Stimulated activated CD8-positive, alpha-beta memory T cell treated with anti-CD3 and anti-CD28 coated beads, Interleukin-4, amount 100 ng/mL, for 48 hours (primary cell): Measurements from ENCODE around the gene PRDM16.

ENCODE experiments used
- DNase-seq: peaks from one replicate; pipeline ENCODE4 v3.0.0-alpha.2; 2020

PRDM16 gene

DNA sequence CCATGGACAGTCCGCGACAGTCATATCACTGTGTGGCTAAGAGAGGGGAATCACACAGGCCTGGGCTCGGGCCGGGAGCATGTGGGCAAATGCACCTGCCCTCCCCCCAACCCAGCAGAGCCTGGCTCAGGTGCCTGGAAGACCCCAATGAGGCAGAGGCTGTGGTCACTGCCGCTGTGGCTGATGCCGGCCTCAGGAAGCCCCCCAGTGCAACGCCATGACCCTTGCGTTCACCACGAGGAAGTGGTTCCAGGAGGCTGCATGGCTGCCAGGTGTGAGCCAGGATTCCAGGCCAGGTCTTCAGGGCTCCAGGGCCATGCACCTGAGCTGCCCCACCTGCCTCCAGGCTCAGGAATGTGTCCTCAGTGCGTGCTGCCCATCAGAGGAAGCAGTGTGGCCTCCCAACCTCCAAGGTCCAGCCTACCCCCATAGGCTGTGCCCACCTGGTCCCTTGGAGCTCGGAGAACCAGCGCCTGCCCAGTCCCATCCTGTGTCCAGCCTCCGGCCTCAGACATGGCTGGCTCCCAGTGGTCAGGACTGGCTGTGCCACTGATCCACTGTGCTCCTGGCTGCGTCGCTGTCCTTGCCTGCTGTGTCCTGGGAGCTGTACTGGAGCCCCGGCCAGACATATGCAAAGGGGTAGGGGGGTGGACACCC is 393.5 kb downstream of the PRDM16 start:
- DNase-seq: no peak

DNA sequence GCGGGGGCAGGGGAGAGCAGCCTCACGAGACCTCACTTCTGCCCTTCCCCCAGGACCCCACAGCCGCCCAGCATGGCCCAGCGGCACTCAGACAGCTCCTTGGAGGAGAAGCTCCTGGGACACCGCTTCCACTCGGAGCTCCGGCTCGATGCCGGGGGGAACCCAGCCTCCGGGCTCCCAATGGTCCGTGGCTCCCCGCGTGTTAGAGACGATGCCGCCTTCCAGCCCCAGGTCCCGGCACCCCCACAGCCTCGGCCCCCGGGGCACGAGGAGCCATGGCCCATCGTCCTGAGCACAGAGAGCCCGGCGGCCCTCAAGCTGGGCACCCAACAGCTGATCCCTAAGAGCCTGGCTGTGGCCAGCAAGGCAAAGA is 394.0 kb downstream of the PRDM16 start:
- DNase-seq: no peak

DNA sequence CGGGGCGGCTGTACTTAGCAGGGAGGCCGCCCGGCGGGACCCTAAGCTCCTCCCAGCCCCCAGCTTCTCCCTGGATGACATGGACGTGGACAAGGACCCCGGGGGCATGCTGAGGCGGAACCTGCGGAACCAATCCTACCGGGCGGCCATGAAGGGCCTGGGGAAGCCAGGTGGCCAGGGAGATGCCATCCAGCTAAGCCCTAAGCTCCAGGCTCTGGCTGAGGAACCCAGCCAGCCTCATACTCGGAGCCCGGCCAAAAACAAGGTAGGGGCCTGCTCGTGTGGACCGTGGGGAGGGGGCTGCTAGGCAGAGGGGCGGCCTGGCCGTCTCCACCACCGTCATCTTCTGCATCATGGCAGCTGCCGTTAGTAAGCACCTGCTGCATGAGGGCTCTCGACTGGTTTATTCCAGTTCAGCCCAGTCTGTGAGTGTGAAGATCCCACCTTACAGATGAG is 394.4 kb downstream of the PRDM16 start:
- DNase-seq: no peak

DNA sequence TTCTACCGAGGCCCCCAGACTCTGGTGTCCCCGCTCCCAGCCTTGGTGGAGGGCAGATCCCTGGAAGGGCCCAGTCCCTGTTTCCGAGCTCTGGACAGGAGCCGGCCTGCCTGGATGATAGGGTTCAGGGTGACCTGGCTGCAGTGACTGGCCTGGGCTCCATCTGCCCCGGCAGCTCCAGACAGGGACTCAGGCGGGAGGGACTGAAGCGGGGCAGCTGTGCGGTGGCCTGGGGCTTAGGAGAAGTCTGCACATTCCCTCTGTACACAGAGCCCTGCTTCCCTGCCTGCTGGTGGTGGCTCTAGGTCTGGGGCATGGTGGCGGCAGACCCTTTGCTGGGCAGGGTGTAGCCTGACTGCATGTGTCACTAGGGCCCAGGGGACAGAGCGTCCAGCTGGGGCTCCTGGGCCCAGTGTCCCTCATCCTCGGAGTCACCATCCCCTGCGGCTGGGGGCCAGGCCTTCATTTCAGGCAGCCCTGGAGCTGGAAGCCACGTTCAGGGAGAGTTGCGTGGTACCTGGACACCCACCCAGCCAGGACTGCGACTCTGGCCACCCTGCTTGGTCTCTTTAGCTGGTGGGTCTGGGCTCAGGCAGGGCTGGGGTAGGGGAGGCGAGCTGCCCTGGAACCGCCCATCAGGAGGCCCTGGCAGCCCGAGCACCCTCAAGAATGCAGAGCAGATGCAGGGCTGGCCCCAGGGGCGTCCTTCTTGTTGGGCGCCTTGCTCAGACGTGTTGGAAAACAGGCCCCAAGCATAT is 395.1 kb downstream of the PRDM16 start:
- no peak for DNase-seq

DNA sequence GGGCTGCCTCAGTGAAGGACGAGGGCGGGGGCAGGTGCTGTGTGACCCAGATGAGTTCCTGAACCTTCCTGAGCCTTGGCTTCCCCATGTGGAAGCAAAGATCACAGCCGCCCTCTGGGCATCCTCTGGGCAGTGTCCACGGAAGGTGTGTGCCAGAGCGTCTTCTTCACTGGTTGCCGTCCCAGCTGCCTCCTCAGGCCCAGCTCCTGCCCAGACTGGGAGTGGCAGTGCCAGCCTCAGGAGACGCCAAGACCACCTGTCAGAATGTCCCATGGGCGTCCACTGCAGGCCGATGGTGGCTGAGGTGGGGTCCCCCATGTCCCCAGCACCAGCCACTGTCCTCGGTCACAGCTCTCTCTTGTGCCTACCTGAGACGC is 395.6 kb downstream of the PRDM16 start:
- DNase-seq: no peak

DNA sequence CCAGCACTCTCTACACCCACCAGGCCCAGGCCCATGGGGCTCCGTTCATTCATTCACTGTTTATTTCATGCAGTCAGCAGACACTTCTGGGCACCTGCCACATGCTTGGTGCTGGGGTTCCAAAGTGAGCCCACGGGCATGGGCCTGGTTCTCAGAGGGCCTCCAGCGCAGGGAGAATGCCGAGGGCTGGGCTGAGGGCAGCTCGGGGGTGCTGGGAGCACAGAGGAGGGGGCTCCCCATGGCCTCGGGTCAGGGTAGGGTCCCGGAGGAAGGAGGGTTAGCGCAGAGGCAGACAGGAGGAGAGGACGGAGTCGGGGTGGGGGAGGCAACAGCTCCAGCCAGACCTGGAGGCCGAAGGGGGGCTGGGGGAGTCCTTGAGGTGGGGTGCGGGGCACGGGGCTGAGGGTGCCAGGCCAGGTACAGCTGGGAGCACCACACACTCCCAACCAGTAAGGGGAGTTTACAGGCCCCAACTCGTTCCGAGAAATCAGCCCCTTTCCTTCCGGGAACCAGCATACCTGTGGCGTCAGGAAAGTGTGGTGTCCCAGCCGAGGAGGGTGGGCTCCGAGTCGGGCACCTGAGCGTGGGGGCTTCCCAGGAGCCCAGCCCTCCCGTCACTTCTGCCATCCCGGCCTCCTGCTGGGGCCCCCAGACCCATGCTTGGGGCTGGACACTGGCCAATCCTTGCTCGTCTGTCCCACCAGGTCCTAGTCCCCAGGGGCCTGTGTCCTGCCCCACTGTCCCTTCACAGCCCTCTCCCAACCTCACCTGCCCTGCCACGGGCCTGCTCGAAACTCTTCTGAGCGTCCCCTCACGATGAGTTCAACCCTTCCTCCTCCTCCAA is 396.3 kb downstream of the PRDM16 start:
- DNase-seq: no peak

DNA sequence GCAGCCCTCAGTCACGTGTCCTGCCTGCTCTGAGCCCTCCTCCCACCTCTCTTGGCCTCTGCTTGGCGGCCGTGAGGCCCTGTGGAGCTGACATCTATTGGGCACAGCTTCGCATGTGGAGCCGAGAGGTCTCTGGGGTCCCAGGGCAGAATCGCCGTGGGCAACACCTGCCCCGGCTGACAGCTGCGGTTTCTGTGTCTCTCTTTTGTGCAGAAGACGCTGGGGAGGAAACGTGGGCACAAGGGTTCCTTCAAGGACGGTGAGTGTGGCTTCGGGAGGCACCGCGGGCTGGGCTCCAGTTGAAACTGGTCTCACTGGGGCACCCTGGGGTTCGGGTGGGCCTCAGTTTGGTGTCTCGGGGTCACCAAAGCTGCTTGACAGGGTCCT is 396.9 kb downstream of the PRDM16 start:
- no peak for DNase-seq

DNA sequence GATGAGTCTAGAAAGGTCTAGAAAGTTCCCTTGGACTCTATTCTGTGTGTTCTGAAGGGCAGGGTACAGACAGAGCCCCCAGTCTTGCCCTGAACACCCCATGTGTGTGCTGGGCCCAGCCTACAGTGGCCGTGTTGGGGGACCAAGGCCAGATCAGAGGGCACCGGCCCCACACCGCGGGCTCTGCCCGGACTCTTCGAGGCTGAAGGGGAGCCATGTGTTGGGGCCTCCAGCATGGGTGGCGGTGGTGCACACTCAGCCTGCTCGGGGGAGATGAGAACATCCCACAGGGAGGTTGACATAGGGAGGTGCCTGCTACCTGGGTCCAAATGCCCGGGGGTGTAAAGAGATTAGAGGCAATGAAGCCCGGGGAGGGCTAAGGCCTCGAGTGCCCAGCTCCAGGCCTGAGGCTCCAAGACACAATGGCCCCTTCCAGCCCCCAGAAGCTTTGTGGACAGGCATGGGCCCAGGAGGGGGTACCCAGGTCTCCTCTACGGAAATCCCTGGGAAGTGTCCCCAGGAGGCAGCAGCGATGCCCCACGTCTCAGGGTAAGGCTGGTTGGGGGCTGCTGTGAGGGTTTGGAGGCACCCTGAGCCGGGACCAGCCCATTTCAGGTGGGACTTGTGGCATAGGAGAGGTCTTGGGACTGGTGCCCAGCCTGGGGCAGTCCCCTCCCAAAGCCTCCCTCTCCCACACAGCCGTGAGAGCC is 397.5 kb downstream of the PRDM16 start:
- DNase-seq: no peak

DNA sequence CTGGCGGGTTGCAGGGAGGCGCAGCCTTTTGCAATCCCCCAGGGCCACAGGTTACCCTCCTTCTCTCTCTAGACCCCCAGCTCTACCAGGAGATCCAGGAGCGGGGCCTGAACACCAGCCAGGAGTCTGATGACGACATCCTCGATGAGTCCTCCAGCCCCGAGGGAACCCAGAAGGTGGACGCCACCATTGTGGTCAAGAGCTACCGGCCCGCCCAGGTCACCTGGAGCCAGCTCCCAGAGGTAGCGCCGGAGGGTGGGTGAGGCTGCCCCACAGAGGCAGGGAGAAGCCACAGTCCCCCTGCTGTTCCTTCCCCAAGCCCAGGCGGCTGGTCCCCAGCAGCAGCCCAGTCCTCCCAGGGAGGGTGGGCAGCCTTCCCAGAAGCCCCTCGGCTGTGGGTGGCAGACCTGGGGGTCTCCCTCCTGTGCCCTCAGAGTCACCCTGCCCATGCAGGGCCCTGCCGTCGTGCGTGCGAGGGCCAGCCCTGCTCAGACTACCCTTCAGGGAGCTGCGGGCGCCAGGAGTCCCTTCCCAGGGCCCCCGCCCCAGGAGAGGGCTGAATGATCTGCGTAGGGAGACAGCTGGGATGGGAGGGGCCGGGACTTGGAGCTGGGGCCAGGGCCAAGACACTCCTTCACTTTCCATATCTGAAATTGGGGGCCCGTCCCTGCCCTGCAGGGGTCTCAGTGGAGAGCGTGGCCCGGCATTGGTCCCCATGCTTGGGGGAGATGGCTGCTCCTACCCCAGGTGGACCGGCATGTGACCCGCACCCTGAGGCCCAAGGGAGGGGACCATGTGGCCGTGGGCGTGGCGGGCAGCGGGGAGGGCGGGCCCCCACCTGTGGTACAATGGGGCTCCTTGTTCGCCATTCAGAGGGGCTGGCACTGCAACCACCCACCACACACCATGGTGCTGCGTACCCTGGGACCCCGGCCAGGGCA is 398.4 kb downstream of the PRDM16 start:
- no peak for DNase-seq

DNA sequence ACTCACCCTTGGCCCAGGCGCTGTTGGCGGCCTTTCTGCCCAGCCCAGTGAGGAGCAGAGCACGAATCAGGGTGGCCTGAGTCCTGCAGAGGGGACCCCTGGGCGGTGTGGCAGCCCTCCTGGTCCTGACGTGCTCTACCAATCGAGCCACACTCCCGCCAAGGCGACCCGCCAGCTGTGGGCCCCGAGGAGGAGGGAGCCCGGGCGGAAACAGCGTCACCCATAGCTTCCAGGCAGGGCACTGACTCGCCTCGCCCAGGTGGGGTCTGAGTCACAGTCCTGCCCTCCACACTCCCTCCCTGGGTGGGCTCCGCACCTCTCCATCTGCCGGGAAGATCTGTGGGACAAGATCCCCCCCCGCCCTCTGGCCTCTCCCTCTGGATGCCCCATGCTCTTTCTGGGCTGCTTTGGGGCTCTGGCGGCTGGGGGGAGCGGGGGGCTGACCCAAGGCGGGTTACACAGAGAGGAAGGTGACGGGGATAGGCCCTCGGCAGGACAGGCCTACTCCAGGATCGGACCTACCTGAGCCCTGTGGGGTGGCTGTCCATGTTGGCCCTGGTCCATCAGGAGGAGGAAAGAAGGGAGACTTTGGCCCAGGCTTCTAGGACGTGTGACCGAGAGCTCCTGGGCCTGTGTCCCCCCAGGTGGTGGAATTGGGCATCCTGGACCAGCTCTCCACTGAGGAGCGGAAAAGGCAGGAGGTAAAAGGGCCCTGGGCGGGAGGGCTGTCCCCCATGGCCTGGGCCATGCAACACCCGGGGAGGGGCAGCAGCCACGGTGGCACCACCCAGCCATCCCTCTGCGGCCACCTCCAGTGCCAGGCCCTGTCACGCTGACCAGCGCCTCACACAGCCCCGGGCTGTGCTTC is 399.5 kb downstream of the PRDM16 start:
- DNase-seq: no peak

DNA sequence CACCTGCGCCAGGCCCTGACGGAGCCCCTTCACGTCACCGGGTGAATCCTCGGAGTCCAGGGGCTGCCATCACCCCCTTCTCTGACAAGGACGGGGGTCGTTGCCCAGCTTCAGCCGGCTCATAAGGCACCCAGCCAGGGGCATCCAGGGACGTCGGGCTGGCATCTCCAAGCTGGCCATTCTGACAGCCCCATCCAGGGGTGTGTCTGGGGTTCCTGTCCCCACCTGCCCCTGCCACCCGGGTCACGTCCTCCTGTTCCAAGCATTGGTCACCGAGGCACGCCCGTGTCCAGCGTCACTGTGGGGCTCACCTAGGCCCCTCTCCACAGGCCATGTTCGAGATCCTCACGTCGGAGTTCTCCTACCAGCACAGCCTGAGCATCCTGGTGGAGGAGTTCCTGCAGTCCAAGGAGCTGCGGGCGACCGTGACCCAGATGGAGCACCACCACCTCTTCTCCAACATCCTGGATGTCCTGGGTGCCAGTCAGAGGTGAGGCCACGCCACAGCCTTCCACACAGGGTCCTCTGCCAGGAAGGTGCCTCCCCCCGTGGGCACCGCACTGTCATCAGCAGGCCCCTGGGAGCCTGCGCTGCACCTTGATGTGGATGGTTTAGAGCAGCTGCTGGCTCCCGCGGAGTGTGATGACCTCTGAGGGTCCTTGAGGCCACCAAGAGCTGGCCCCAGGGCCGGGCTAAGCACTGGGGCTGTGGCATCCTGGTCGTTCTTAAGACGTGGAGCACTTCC is 400.3 kb downstream of the PRDM16 start:
- no peak for DNase-seq

DNA sequence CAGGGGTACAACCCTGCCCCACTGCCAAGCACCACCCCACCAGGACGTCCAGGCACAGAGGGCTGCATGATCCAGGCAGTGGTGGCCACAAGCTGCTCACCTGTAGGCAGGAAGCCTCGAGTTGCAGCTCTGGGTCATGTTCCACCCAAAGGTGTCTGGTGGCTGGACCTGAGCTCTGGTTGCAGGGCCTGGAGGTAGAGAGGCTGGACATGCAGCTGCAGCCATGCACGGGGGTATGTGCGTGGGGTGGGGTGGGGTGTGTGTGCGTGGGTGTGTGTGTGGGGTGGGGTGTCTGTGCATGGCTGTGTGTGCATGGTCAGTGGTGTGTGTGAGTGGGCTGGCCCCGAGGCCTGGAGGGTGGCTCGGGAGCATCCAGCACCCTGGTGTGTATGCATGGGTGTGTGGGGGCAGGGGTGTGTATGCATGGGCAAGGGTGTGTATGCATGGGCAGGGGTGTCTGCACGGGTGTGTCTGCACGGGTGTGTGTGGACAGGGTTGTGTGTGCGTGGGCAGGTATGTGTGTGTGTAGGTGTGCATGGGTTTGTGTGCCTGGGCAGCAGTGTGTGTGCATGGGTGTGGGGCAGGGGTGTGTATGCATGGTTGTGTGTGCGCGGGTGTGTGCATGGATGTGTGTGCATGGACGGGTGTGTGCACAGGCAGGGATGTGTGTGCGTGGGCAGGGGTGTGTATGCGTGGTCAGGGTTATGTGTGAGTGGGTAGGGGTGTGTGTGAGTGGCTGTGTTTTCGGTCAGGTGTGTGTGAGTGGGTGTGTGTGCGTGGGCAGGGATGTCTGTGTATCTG is 401.0 kb downstream of the PRDM16 start:
- no peak for DNase-seq

DNA sequence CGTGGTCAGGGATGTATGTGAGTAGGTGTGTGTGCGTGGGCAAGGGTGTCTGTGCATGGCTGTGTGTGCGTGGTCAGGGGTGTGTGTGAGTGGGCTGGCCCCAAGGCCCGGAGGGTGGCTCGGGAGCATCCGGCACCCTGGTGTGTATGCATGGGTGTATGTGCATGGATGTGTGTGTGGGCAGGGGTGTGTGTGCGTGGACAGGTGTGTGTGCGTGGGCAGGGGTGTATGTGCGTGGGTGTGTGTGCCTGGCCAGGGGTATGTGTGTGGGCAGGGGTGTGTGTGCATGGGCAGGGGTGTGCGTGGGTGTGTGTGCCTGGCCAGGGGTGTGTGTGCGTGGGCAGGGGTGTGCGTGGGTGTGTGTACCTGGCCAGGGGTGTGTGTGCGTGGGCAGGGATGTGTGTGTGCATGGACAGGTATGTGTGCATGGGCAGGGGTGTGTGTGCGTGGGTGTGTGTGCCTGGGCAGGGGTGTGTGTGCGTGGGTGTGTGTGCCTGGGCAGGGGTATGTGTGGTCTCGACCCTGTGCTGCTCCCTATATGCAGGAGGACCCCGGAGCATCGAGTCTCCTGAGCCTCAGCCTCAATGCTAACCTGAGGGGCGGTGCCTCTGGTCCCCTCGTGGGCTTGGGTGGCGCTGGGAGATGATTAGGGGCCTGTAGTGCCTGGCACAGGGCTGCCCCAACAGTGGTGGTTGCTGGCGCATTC is 401.8 kb downstream of the PRDM16 start:
- no peak for DNase-seq

DNA sequence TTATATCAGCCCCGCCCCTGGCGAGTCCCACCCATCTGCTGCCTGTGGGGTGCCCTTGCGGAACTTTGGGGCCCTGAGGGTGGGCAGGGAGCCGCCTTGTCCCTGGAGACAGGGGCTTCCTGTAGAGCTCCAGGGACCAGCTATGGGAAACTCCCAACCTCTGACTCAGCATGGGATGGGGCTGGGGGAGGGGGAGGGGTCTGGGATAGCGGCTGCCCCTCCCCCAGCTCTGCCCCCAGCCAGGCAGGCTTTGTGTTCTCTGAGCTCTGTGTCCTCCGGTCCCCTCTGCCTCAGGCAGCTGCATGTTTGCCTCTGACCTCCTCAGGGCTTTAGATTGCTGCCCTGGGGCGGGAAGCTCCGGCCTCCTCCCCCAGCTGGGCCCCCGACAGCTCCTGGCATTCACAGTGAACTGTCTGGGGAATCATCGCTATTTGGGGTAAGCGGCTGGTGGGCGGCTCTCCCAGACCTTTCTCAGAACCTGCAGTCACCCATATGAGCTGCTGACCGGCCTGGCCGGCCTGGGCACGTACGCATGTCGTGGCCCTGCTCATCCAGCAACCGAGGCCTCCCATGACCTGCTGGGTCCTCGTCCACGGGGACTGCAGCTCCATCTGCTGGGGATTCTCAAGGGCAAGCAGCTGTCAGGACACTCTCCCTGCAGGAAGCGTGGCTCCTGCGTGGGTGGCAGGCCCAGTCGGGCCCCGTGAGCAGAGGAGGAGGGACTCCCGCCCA is 402.5 kb downstream of the PRDM16 start:
- DNase-seq: no peak

DNA sequence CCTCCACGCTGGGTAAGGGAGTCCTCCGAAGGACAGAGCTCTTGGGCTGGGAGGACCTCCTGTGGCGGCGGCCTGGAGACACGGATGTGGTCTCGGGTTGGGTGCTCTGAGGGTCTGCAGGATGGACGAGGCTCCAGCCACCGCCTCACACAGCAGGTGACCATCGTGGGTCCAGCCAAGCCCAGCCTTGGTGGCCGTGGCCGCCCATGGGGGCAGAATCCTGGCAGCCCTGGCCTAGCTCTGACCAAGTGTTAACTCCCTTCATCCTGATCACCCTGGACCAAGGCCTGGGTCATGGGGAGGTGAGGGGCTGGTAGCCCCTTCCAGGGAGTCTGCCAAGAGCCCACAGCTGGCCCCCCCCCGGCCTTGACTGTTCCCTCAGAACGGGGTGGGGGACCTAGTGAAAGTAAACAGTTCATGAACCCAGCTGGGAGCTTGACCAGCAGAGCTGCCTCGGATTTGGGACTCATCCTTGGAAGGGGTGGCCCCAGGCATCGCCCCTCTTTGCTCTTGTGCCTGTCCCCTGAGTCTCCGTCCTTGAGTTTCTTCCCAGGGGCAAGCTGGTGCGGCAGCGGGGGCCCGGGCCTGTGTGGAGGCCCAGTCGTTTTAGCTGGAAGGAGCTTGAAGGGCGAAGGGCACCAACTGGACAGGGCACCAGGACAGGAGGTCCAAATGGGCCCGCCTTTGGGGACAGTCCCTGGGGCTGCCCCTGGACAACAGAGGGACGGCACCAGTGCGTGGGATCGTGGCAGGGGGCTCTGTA is 403.3 kb downstream of the PRDM16 start:
- DNase-seq: no peak

DNA sequence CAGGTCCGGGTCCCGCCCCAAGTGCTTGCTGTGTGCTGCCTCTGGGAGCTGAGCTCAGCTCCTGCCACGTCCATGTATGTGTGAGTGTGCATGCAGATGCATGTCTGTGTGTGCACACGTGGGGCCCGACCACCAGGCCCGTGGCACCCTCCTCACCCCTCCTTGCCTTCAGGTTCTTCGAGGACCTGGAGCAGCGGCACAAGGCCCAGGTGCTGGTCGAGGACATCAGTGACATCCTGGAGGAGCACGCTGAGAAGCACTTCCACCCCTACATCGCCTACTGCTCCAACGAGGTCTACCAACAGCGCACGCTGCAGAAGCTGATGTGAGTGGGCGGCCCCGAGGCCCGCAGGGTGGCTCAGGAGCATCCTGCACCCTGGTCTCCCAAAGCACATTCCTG is 403.9 kb downstream of the PRDM16 start:
- DNase-seq: no peak

DNA sequence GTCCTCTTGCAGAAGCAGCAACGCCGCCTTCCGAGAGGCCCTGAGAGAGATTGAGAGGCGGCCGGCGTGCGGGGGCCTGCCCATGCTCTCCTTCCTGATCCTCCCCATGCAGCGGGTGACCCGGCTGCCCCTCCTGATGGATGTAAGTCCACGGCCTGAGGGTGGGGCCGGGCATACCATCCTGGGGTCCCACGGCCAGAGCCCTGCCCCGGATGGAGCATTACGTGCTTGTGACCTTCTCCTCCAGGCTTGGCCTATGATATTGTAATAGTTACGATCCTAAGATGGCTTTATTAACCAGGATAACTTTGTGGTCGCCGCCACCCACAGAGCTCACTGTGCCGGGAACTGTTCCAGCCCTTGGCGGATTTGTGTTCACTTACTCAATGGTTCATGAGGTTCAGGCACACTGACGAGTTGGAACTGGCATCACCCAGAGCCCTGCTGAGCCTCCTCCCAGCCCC is 404.4 kb downstream of the PRDM16 start:
- no peak for DNase-seq
